ENCODE data around the gene LCN15.
"Not testable (repeated sequence)": the region's sequence is repeated elsewhere in the genome, so short reads cannot be mapped to it uniquely, and the experiment has no call there.

The LCN15 gene, protein sequence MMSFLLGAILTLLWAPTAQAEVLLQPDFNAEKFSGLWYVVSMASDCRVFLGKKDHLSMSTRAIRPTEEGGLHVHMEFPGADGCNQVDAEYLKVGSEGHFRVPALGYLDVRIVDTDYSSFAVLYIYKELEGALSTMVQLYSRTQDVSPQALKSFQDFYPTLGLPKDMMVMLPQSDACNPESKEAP

DNA sequence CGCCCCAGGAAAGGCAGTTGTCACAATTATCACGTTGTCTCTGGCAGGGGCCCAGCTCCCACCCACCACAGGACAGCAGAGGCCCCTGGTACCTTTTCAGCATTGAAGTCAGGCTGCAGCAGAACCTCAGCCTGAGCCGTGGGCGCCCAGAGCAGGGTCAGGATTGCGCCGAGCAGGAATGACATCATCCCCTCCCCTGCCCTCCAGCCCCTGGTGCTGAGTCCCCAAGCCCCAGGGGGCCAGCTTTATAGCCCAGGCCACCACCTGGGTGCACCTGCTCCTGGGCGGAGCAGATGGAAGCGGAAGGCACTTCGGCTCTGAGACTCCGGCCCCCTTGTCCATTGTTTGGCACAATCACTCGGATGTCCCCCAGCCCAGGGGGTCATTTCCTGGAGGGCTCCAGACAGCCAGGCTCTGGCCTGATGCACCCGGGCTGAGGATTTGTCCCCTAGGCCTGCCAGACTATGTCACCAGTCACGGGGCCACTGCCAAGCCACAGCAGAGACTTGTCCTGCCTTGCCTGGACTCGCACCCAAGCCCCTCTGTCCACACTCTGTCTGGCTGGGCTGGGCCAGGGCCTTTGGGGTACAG is at the start of gene LCN15:
Gene LCN15 (minus strand): TSS at position 218 of the 591 bp plus-strand sequence. CDS start 30 bp downstream, at position 188.
- no peak for DNase-seq (ENCODE audit: low spot score)

DNA sequence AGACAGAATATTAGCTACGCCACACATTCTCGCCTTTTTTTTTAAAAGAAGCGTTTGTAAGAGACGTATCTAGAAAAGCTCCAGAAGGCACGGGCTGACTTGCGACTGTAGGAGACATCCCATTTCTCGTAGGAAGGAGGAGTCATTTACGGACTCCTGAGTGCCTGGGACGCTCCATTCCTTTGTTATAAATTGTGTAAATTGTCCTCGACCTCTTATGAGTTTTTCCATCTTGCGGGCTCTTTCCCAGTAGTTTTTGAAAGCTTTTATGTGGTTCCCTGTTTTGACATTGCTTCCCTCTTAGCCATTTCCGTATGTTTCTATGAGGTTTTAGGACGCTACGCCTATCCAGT is 44.5 kb upstream of the LCN15 start:
- DNase-seq (ENCODE audit: low spot score), result no peak

DNA sequence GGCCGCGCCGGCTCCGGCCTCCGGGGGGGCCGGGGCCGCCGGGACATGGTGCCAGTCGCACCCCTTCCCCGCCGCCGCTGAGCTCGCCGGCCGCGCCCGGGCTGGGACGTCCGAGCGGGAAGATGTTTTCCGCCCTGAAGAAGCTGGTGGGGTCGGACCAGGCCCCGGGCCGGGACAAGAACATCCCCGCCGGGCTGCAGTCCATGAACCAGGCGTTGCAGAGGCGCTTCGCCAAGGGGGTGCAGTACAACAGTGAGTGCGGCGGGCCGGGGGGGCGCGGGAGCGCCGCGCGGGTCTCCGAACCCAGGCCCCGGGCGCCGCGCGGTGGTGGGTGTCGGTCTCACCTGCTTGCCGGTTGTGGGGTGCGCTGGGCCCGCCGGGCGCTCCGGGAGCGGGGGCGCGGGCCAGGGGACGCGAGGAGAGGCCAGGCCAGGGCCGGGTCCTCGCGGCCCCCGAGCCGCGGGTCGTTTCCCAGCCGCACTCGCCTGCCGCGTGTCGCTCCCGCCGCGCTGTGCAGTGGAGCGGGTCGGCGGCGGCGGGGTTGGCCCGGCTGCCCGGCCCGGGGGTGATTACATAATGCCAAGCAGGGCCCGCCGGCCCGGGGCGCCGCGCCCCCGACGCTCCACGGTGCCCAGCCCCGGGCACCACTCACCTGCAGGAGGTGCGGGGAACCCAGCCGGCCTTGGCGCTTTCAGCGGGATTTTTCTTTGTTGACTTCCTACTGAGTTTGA is 43.9 kb upstream of the LCN15 start:
- DNase-seq (ENCODE audit: low spot score), result no peak

DNA sequence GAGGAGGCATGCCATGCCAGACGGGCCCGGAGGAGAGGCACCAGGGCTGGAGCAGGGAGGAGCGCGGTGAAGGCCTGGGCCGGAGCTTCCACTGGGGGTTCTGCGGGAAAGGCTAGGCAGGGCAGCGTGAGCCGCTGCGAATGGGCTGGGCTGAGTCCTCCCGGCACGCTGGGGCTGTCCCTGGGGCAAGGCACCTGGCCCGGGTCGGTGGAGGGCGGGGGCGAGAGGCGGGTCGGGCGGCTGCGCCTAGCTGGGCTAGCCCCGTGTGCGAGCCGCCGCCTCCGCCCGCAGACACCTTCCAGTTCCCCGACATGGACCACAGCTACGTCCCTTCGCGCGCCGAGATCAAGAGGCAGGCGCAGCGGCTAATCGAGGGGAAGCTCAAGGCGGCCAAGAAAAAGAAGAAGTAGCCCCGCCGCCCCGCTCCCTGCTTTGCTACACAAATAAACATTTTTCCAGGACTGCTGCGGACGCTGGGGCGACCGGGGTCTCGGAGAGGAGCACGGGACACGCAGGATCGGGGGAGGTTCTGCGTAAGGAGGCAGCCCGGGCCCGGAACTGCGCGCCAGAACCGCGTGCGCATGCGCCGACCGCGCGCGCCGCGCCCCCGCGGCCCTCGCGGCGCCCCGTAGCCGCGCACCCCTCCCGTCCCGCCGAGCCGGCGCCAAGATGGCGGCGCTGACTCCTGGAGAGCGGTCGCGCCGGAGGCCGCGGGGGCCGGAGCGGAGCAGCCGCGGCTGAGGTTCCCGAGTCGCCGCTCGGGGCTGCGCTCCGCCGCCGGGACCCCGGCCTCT is 43.2 kb upstream of the LCN15 start, which contains the start of gene RABL6:
Gene RABL6 (plus strand): TSS at position 668 of the 794 bp plus-strand sequence. CDS start 249 bp downstream, outside the sequence.
- peak; percentile 71 for DNase-seq (ENCODE audit: low spot score)

DNA sequence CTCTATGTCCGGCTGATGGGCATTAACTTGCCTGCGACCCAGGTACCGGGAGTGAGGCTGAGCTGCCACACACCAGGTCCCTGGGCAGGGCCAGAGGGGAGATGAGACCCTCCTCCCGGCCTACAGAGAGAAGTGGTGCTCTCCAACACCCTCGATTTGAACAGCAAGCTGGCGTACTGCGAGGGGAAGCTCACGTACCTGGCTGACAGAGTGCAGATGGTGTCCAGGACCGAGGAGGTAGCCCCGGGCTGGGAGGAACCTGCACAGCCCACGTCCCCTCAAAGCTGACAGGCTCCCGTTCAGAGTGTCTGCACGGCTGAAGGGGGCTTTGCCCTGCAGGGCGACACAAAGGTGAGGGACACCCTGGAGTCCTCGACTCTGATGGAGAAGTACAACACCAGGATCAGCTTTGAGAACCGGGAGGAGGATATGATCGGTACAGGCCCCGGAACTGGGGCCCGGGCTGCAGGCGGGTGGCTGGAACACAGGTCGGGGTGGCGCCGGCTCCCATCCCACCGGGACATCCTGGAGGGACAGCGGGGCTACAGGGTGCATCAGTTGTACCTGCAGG is 42.4 kb upstream of the LCN15 start:
- DNase-seq (ENCODE audit: low spot score), result no peak

DNA sequence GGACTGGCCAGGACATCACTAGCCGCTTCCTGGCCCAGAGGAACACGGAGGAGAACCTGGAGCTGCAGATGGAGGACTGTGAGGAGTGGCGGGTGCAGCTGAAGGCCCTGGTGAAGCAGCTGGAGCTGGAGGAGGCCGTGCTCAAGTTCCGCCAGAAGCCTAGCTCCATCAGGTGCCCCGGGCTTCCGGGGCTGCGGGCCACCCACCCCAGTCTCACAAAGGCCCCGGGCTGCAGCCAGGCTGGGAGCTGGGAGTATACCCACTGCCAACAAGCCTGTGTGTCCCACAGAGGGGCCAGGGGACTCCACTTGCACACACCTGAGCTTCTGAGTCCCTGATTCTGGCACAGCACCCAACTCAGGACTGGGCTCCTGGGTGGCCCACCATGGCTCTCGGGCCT is 41.7 kb upstream of the LCN15 start:
- no peak for DNase-seq (ENCODE audit: low spot score)

DNA sequence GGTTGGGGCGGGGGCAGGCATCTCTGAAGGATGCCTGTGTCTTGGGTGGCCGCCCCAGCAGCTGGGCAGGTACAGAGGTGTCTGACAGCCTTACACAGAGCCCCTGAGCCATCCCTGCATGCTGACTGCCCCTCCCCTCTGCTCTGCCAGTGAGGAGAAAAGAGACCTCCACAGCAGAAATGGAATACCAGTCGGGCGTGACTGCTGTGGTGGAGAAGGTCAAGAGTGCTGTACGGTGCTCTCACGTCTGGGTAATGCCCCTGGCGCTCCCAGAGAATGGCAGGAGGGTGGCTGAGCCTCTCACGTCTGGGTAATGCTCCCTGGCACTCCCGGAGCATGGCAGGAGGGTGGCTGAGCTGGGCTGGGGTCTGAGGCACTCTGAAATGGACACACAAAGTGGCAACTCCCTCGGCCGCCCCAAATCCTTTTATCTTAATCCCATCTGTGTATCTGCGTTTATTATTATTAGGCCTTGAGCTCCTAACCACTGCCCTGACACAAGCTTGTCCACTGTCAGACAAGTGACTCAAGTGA is 41.0 kb upstream of the LCN15 start:
- DNase-seq (ENCODE audit: low spot score), result no peak

DNA sequence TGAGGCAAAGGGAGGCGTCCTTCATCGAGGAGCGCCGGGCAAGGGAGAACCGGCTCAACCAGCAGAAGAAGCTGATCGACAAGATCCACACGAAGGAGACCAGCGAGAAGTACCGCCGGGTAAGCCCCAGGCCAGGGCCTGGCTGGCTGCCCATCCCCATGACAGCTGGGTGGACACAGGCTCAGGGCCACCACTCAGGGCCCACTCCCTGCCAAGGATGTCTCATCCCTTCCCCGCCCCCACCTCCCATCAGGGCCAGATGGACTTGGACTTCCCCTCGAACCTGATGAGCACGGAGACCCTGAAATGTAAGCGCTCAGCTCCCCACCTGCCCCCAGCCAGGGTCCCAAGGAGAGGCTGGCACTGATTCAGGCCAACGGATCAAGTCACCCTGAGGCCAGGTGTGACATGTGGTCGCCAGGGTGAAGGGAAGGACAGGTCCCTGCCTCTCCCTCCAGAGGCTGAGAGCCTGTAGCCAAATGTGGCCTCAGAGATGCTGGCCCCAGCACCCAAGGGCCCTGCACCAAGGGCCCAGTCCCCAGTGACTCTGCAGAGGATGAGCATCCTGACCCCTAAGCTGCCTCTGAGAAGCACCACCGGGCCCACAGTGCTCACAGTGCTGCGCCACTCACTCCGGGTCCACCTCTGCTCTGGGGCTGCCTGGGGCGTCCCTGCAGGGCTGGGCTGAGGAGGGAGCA is 40.3 kb upstream of the LCN15 start:
- no peak for DNase-seq (ENCODE audit: low spot score)

DNA sequence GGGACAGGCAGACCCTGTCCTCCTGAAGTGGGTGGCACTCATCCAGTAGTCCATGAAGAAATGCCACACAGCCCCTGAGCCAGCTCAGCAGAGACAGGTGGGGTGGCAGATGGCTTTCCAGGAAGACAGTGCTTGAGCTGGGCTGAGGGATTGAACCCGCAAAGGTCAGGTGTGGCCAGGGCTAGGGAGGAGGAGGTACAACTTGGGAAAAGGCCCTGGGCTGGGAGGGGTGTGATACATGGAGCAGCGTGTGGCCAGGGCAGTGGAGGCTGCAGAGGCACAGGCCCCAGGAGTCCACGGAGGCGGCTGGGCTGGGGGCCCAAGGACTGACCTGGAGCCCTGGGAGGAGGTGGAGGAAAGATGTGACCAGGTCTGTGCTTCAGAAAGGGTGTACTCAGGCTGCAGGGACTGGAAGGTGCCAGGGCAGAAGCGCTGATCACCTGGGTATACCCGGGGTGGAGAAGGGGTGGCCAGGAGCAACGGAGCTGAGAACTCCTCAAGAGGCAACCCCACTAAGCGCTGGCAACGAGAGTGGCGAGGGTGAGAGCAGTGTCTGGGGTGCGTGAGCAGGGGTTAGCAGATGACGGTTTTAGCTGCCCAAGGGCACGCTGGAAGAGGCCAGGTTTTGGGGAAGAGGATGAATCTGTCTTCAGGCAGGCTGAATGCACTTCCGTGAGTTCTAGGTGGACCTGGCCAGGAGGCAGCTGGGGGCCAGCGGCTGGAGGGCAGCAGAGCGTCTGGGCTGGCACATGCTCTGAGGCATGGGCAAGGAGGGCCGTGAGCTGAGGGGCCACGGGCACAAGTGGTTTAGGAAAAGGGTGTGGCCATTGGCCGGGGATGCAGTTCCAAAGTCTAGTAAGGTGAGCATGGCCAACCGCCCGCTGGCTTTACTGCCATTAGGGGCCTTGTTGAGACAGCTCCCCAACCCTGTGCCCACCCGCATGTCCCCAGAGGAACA is 39.5 kb upstream of the LCN15 start:
- DNase-seq (ENCODE audit: low spot score), result no peak

DNA sequence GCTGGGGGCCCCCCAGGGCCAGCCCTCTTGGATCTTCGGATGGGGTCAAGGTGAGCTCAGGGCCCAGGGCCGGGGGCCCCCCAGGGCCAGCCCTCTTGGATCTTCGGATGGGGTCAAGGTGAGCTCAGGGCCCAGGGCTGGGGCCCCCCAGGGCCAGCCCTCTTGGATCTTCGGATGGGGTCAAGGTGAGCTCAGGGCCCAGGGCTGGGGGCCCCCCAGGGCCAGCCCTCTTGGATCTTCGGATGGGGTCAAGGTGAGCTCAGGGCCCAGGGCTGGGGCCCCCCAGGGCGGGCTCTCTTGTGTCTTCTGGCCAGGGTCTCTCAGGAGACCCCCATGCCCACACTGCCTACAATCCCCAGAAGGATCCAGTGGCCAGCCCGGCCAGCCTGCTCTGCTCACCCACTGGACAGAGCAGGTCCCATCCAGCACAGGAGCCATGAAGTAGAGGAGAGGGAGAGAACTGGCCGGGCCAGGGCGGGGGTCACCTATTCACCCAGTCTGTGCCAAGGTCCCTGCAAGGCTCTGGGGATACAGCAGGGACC is 38.8 kb upstream of the LCN15 start:
- DNase-seq (ENCODE audit: low spot score), result not testable (repeated sequence)

DNA sequence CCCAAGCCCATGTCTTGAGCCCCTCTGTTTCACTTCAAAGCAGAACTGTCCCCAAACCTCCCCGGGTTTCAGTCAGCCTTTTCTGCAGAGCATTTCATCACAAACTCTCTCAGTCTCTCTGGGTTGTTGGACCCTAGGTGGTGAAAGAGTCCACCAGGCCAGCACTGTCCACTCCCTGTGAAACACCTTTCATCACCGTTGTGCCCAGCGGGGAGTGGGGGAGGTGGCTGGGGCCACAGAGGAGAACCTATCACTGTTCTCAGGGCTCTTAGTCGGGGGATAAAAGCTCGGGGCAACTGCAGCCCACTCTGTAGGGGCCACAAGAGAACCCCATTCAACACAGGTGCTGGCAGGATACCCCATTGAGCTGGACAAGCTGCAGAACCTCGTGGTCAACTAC is 38.0 kb upstream of the LCN15 start:
- no peak for DNase-seq (ENCODE audit: low spot score)

DNA sequence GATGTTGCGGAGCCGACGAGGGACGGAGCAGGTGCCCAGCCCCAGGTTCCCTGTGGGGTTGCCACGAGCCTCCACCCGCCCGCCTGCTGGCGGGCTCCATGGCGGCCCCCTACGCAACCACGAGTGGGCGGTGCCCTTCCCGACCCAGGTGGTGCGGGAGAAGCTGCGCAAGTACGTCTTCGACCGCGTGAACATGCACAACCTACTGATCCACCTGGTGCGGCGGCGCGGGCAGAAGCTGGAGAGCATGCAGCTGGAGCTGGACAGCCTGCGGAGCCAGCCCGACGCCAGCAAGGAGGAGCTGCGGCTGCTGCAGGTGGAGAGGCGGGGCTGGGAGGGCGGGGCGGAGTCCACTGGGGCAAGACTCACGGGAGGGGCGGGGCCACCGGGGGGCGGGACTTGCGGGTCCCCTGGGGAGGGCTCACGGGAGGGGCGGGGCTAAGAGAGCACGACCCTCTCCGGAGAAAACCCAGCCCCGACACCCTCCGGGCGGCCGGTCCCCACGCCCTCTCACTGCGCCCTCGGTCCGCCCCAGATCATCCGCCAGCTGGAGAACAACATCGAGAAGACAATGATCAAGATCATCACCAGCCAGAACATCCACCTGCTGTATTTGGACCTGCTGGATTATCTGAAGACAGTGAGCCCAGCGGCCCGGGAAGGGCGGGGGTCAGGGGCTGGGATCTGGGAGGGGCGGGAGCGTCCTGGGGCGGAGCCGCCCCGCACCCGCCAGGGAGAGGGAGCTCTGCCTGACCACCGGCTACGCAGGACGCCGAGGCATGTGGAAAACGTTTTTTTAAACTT is 35.7 kb upstream of the LCN15 start:
- DNase-seq (ENCODE audit: low spot score), result peak; percentile 73

DNA sequence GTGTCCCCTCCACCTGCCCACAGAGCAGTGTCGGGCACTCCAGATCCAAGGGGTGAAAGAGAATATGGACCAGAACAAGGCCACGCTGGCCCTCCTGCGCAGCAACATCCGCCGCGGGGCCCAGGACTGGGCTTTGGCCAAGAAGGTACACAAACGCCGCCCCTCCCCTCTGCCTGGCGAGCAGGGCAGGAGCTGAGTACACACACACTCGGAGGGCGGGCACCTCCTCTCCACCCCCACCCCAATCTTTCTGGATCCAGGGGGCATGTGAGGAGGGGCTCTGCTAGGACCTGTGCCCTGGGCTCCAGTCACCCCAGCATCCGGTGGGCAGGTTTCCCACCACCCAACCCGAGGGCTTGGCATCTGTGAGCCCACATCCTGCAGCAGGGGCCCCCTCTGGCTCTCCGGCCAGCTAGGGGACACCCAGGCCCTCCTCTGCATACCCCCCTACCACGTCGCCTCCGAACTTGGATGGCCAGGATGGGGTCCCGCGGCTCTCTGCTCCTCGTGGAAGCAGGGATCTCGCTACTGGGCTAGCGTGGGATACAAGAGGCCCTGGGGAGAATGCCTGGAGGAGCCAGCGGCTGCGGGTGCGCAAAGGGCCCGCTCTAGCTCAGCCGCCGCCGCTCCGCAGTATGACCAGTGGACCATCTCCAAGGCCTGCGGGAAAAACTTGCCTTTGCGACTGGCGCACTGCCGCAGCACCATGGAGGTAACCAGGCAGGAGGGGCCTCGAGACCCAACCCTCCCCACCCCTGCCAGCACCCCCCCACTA is 34.9 kb upstream of the LCN15 start:
- no peak for DNase-seq (ENCODE audit: low spot score)

DNA sequence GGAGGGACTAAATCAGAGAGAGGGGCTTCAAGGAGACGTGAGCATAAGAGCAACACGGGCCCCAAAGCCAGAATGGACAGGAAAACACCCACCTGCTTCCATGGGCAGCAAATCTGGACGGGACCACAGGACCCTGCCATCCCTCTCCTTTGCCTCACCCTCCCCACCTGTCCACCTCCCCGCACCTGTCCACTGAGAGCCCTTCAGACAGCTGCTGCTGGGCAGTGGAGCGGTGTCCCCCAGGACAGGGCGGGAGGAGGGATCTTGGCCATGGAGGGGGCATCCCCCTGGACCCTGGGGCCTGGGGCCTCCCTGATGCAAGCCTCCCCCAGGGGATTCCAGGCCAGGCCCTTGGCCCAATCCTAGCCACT is 34.4 kb upstream of the LCN15 start:
- DNase-seq (ENCODE audit: low spot score), result no peak

DNA sequence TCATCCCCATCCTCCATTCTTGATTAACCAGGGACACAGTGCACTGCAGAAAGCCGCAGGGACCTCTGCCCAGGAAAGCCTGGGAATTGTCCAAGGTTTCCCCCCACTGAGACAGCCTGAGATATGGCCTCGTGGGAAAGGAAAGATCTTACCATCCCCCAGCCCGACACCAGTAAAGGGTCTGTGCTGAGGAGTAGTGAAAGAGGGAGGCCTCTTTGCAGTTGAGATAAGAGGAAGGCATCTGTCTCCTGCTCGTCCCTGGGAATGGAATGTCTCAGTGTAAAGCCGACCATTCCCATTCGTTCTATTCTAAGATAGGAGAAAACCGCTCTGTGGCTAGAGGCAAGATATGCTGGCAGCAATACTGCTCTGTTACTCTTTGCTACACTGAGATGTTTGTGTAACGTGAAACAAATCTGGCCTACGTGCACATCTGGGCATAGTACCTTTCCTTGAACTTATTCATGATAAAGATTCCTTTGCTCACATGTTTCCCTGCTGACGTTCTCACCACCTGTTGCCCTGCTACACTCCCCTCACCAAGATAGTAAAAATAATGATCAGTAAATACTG is 32.5 kb upstream of the LCN15 start:
- DNase-seq (ENCODE audit: low spot score), result not testable (repeated sequence)

DNA sequence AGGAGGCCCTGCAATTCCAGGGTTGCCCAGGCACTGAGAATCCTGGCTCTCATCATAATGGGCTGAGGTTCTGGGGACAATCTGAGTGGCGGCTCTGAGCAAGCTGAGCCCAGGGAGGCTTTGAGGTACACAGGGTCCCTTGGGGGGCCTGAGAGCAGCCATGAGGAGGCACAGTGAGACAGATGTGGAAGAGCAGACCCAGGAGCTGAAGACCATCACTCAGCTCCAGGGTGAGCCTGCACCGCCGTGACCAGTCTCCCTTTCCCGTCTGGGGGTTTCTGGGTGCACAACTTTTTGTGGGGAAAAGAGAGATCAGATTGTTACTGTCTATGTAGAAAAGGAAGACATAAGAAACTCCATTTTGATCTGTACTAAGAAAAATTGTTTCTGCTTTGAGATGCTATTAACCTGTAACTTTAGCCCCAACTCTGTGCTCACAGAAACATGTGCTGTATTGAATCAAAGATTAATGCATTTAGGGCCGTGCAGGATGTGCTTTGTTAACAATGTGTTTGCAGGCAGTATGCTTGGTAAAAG is 32.0 kb upstream of the LCN15 start, which contains the start of gene CCDC183:
Gene CCDC183 (plus strand): TSS at position 101 of the 537 bp plus-strand sequence. CDS start 60 bp downstream, at position 161.
- DNase-seq (ENCODE audit: low spot score), result no peak

DNA sequence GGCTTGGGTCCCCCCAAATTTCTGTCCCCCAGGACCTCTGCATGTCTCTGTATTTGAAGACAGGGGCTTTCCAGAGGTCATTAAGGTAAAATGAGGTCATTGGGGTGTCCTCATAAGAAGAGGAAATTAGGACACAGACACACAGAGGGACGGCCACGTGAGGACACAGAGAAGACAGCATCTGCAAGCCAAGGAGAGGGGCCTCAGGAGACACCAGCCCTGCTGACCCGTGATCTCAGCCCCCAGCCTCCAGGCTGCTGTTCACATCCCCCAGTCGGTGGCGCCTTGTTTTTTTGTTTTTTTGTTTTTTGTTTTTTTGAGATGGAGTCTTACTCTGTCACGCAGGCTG is 30.7 kb upstream of the LCN15 start:
- DNase-seq (ENCODE audit: low spot score), result no peak

Data from Ammon's horn (tissue), 1 donor.